ENCODE measurements around the gene KCNF1. TPM values are rescaled to one million over a fixed set of nuclear protein-coding genes. Genes with fewer than 3 reads are reported as not detected.

KCNF1 gene
- polyA plus RNA-seq, 3 donors = not detected

DNA sequence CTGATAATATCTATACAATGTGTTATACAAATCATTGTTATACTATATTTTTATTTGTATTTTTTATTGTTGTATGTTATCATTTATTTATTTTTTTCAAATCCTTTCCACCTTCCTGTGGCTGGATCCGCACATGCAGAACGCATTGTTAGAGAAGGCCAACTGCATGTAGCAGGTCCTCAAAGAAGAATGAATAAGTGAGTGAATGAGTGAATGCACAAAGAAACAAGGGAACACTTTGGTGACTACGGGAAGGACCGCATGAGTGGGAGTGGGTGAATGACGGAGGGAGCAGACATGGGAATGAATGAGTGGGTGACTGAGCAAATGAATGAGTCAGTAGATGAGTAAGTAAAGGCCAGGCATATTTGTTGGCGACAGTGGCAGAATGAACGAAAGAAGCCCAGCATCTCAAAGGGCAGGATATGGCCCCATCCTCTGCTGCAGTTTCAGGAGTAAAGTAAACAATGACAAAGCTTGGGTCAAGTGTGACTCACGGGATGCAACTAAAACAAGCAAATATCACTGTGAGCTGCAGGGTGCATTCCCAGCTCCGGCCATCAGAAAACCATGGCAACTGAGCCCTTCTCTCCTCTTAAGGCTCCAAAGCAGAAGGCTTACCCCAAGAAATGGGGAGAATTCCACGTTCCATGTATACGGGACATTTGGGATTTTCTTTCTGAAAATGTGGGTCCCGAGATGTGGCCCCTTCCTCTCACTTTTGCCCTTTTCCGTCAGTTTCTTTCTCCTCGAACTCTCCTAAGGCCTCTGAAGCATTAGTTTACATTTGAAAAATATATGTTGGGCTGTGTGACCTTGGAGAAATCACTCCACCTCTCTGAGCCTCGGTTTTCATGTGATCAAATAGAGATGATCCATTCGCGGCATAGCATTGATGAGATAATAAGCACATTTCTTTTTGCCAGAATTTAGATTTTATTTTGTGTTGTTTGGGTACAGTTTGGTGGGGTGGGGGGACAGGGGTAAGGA, 24.5 kb downstream of the KCNF1 start:
- H3K27ac ChIP-seq (ENCODE audit: low read depth in 1 of 2, low read length in 2 of 2) = no peak overlapping the region
- H4K20me1 ChIP-seq (ENCODE audit: insufficient read depth, low read length) = no peaks in the 10 kb centered on the region
- intact Hi-C loops (cut with micrococcal nuclease) = no loop called here
- H3K4me1 Mint-ChIP-seq = peaks cover 4% of the 10 kb centered on the region
- no peaks in the 10 kb centered on the region for H3K36me3 Mint-ChIP-seq
- no peak overlapping the region for H3K9ac ChIP-seq (ENCODE audit: insufficient read depth, low read length, poor library complexity, severe bottlenecking)
- H3K27ac Mint-ChIP-seq = no peak overlapping the region
- WGBS (ENCODE audit: insufficient coverage) = 95% methylated on average over 7 of the region's 17 CpGs
- no peak overlapping the region for H3K4me2 ChIP-seq (replicated peaks; ENCODE audit: extremely low read depth, low read length, poor library complexity, severe bottlenecking)
- no peaks in the 10 kb centered on the region for H3K27me3 ChIP-seq (ENCODE audit: control insufficient read depth in 2 of 2, insufficient read depth in 2 of 2, low read length in 2 of 2)
- H3K27me3 Mint-ChIP-seq (ENCODE audit: low read depth in 3 of 3) = peaks cover 2 to 10% (median 5%) of the 10 kb centered on the region in 3 donors
- H3K9me3 ChIP-seq (replicated peaks in 1 of 2; ENCODE audit: control insufficient read depth in 1 of 2, insufficient read depth in 1 of 2, low read length in 2 of 2) = peaks cover 10 to 11% of the 10 kb centered on the region in 2 donors
- TF ChIP-seq, protein P1, sequence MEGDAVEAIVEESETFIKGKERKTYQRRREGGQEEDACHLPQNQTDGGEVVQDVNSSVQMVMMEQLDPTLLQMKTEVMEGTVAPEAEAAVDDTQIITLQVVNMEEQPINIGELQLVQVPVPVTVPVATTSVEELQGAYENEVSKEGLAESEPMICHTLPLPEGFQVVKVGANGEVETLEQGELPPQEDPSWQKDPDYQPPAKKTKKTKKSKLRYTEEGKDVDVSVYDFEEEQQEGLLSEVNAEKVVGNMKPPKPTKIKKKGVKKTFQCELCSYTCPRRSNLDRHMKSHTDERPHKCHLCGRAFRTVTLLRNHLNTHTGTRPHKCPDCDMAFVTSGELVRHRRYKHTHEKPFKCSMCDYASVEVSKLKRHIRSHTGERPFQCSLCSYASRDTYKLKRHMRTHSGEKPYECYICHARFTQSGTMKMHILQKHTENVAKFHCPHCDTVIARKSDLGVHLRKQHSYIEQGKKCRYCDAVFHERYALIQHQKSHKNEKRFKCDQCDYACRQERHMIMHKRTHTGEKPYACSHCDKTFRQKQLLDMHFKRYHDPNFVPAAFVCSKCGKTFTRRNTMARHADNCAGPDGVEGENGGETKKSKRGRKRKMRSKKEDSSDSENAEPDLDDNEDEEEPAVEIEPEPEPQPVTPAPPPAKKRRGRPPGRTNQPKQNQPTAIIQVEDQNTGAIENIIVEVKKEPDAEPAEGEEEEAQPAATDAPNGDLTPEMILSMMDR (IDR thresholded peaks at IDR 0.05) = no peak
- no peaks in the 10 kb centered on the region for H3K36me3 ChIP-seq (replicated peaks in 1 of 2; ENCODE audit: control insufficient read depth in 1 of 2, insufficient read depth in 2 of 2, low read length in 2 of 2)
- no peak overlapping the region for H2AFZ ChIP-seq (ENCODE audit: insufficient read depth, low read depth, low read length, poor library complexity, severe bottlenecking)
- no peak for DNase-seq
- H3K9me3 Mint-ChIP-seq = peaks cover 8 to 22% (median 16%) of the 10 kb centered on the region in 7 donors
- no peaks in the 10 kb centered on the region for H3K4me1 ChIP-seq (ENCODE audit: control insufficient read depth in 1 of 2, insufficient read depth in 2 of 2, low read length in 2 of 2)
- H3K79me2 ChIP-seq (ENCODE audit: insufficient read depth, low read length) = no peaks in the 10 kb centered on the region
- H3K4me3 Mint-ChIP-seq = no peak overlapping the region
- H3K4me3 ChIP-seq (replicated peaks in 1 of 3; ENCODE audit: low read depth in 2 of 3, low read length in 3 of 3) = no peak overlapping the region

DNA sequence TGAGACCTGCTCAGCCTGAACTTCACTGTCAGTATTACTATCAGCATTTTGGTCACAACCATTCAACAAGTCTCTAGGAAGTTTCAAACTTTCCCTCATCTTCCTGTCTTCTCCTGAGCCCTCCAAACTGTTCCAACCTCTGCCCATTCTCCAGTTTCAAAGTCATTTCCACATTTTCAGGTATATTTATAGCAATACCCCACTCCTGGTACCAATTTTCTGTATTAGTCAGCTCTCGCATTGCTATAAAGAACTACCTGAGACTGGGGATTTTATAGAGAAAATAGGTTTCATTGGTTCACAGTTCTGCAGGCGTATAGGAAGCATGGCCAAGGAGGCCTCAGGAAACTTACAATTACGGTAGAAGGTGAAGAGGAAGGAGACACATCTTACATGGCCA, 27.3 kb downstream of the KCNF1 start:
- Histone ChIP-seq H3K9me3 (replicated peaks in 1 of 2; ENCODE audit: control insufficient read depth in 1 of 2, insufficient read depth in 1 of 2, low read length in 2 of 2) (peaks cover 10 to 11% of the 10 kb centered on the region in 2 donors), H3K9ac (ENCODE audit: insufficient read depth, low read length, poor library complexity, severe bottlenecking) (no peak overlapping the region), H3K79me2 (ENCODE audit: insufficient read depth, low read length) (no peaks in the 10 kb centered on the region), H2AFZ (ENCODE audit: insufficient read depth, low read depth, low read length, poor library complexity, severe bottlenecking) (no peak overlapping the region), H3K4me1 (ENCODE audit: control insufficient read depth in 1 of 2, insufficient read depth in 2 of 2, low read length in 2 of 2) (no peaks in the 10 kb centered on the region), H3K4me3 (replicated peaks in 1 of 3; ENCODE audit: low read depth in 2 of 3, low read length in 3 of 3) (no peak overlapping the region), H3K27me3 (ENCODE audit: control insufficient read depth in 2 of 2, insufficient read depth in 2 of 2, low read length in 2 of 2) (no peaks in the 10 kb centered on the region), H4K20me1 (ENCODE audit: insufficient read depth, low read length) (no peaks in the 10 kb centered on the region), H3K27ac (ENCODE audit: low read depth in 1 of 2, low read length in 2 of 2) (no peak overlapping the region), H3K4me2 (replicated peaks; ENCODE audit: extremely low read depth, low read length, poor library complexity, severe bottlenecking) (no peak overlapping the region), H3K36me3 (replicated peaks in 1 of 2; ENCODE audit: control insufficient read depth in 1 of 2, insufficient read depth in 2 of 2, low read length in 2 of 2) (no peaks in the 10 kb centered on the region)
- H3K4me1 Mint-ChIP-seq = peaks cover 3% of the 10 kb centered on the region
- WGBS (ENCODE audit: insufficient coverage) = 100% methylated on average over 1 of the region's 3 CpGs
- no peak for DNase-seq
- no peak overlapping the region for H3K27ac Mint-ChIP-seq
- intact Hi-C loops (cut with micrococcal nuclease) = no loop called here
- no peak overlapping the region for H3K4me3 Mint-ChIP-seq
- no peaks in the 10 kb centered on the region for H3K36me3 Mint-ChIP-seq
- peaks cover 4 to 10% (median 9%) of the 10 kb centered on the region in 3 donors for H3K27me3 Mint-ChIP-seq (ENCODE audit: low read depth in 3 of 3)
- TF ChIP-seq, protein P1 (IDR thresholded peaks at IDR 0.05) = no peak
- H3K9me3 Mint-ChIP-seq = peaks cover 8 to 22% (median 16%) of the 10 kb centered on the region in 7 donors

Data from CD14-positive monocyte (primary cell).